Measurements from ENCODE around the gene UPP2. TPM values are rescaled to one million over a fixed set of nuclear protein-coding genes. Genes with fewer than 3 reads are reported as not detected.

UPP2 gene
- total RNA-seq, 1 experiment from 2014 or later = not detected

DNA sequence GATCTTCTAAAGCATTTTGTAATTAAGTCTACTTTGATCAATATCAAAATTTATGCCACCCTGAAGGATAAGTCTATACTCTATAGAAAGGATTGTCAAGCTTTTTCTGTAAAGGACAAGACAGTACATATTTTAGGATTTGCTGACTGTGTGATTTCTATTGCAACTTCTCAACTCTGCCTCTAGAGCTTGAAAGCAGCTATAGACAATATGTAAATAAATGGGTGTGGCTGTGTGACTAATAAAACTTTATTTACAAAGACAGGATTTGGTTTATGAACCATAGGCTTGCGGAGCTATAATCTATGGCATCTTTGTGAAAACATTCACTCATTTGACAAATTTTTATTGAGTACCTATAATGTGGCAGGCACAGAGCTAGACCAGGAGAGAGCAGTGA is 18.4 kb downstream of the UPP2 start:
- BruUV-seq (replicated peaks) = no TSS peak
- CTCF ChIA-PET = no interaction called here

DNA sequence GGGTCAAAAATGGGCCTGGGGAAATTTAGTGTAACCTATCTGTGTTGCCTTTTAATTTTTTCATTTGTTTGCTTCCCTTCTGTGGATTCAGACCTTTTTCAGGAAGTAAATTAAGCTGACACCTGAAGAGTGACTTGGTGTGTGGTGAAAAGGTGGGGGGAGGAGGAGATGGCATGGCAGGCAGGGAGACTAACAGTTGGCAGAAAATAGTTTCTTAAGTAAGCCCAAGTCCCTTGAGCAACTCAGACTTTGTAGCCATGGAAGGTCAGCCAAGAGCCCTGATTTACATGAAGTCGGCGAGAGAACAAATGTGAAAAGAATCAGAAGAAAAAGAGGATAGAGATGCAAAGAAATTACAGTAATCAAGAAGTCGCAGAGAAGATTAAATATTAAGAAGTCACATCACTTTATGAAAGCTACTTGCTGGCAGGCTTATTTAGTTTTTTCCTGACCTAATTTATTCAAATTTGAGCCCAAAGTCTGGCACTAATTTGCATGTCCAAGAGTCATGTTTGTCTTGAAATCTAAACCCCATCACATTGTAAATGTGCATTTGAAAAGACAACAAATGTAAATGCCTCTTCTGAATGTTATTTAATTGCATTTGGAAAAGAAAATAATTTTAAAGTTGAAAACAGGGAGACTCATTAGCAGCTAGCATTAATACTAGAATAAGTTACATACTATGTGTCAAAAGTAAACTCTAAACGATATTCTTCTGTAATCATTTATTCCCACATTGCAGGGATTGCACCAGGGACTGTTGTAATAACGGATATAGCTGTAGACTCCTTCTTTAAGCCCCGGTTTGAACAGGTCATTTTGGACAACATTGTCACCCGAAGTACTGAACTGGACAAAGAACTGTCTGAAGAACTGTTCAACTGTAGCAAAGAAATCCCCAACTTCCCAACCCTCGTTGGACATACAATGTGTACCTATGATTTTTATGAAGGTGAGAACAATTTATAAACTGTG is 19.3 kb downstream of the UPP2 start:
- ChIA-PET CTCF (no interaction called here), POLR2A (ENCODE audit: low non-redundant PET) (no interaction called here)
- Histone ChIP-seq H3K4me1 (ENCODE audit: insufficient read depth, low read length, poor library complexity, severe bottlenecking) (no peaks in the 10 kb centered on the region), H3K4me3 (ENCODE audit: low read depth, low read length, poor library complexity, severe bottlenecking) (no peak overlapping the region), H3K36me3 (ENCODE audit: insufficient read depth, low read length, poor library complexity, severe bottlenecking) (no peaks in the 10 kb centered on the region), H3K27ac (ENCODE audit: low read depth, low read length, poor library complexity, severe bottlenecking) (no peak overlapping the region), H3K27me3 (replicated peaks; ENCODE audit: insufficient read depth, low read depth, low read length, poor library complexity) (no peaks in the 10 kb centered on the region), H3K9me3 (ENCODE audit: low read depth, low read length, poor library complexity, severe bottlenecking) (no peaks in the 10 kb centered on the region)
- TF ChIP-seq, protein P1, sequence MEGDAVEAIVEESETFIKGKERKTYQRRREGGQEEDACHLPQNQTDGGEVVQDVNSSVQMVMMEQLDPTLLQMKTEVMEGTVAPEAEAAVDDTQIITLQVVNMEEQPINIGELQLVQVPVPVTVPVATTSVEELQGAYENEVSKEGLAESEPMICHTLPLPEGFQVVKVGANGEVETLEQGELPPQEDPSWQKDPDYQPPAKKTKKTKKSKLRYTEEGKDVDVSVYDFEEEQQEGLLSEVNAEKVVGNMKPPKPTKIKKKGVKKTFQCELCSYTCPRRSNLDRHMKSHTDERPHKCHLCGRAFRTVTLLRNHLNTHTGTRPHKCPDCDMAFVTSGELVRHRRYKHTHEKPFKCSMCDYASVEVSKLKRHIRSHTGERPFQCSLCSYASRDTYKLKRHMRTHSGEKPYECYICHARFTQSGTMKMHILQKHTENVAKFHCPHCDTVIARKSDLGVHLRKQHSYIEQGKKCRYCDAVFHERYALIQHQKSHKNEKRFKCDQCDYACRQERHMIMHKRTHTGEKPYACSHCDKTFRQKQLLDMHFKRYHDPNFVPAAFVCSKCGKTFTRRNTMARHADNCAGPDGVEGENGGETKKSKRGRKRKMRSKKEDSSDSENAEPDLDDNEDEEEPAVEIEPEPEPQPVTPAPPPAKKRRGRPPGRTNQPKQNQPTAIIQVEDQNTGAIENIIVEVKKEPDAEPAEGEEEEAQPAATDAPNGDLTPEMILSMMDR (conservative IDR thresholded peaks at IDR 0.05; ENCODE audit: low read depth, low read length) = no peak
- TF ChIP-seq EZH2 (IDR thresholded peaks at IDR 0.05; ENCODE audit: borderline replicate concordance, low read depth, low read length, poor library complexity, severe bottlenecking) = no peak
- BruUV-seq (replicated peaks) = no TSS peak
- no peak for DNase-seq (ENCODE audit: low spot score)
- intact Hi-C loops (cut with micrococcal nuclease; ENCODE audit: unreplicated experiment) = no loop called here

More for the DNA sequence above, 18.4 kb downstream of the UPP2 start:
- H3K4me1 ChIP-seq (ENCODE audit: insufficient read depth, low read length, poor library complexity, severe bottlenecking) = no peaks in the 10 kb centered on the region
- H3K9me3 ChIP-seq (ENCODE audit: low read depth, low read length, poor library complexity, severe bottlenecking) = no peaks in the 10 kb centered on the region
- no peak overlapping the region for H3K4me3 ChIP-seq (ENCODE audit: low read depth, low read length, poor library complexity, severe bottlenecking)
- POLR2A ChIA-PET (ENCODE audit: low non-redundant PET) = no interaction called here
- no peaks in the 10 kb centered on the region for H3K36me3 ChIP-seq (ENCODE audit: insufficient read depth, low read length, poor library complexity, severe bottlenecking)
- TF ChIP-seq, protein P1 (conservative IDR thresholded peaks at IDR 0.05; ENCODE audit: low read depth, low read length) = no peak
- TF ChIP-seq EZH2 (IDR thresholded peaks at IDR 0.05; ENCODE audit: borderline replicate concordance, low read depth, low read length, poor library complexity, severe bottlenecking) = no peak
- no peak overlapping the region for H3K27ac ChIP-seq (ENCODE audit: low read depth, low read length, poor library complexity, severe bottlenecking)
- intact Hi-C loops (cut with micrococcal nuclease; ENCODE audit: unreplicated experiment) = no loop called here
- H3K27me3 ChIP-seq (replicated peaks; ENCODE audit: insufficient read depth, low read depth, low read length, poor library complexity) = no peaks in the 10 kb centered on the region
- DNase-seq (ENCODE audit: low spot score) = peak; percentile 9

DNA sequence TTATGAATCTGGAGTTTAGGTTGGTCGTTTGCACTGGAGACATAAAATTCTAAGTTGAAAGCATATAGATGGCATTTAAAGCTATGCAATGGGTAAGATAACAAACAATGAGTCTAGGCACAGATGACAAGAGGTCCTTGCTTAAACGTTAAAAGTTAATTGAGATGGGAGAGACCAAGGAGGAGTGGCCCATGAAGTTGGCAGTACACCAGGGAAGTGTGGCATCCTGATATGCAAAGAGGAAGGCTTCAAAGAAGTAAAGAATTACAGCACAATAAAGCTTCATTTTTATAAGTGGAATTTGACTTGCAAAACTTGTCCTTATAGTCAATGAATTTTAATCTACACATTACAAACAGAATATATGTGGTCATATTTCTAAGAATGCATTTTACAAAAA is 23.2 kb downstream of the UPP2 start:
- no peaks in the 10 kb centered on the region for H3K36me3 ChIP-seq (ENCODE audit: insufficient read depth, low read length, poor library complexity, severe bottlenecking)
- DNase-seq (ENCODE audit: low spot score) = no peak
- no peaks in the 10 kb centered on the region for H3K9me3 ChIP-seq (ENCODE audit: low read depth, low read length, poor library complexity, severe bottlenecking)
- TF ChIP-seq, protein P1 (conservative IDR thresholded peaks at IDR 0.05; ENCODE audit: low read depth, low read length) = no peak
- no peak for TF ChIP-seq EZH2 (IDR thresholded peaks at IDR 0.05; ENCODE audit: borderline replicate concordance, low read depth, low read length, poor library complexity, severe bottlenecking)
- no peaks in the 10 kb centered on the region for H3K27me3 ChIP-seq (replicated peaks; ENCODE audit: insufficient read depth, low read depth, low read length, poor library complexity)
- no peaks in the 10 kb centered on the region for H3K4me1 ChIP-seq (ENCODE audit: insufficient read depth, low read length, poor library complexity, severe bottlenecking)
- POLR2A ChIA-PET (ENCODE audit: low non-redundant PET) = no interaction called here
- CTCF ChIA-PET = no interaction called here
- BruUV-seq (replicated peaks) = no TSS peak
- intact Hi-C loops (cut with micrococcal nuclease; ENCODE audit: unreplicated experiment) = no loop called here
- H3K4me3 ChIP-seq (ENCODE audit: low read depth, low read length, poor library complexity, severe bottlenecking) = no peak overlapping the region
- H3K27ac ChIP-seq (ENCODE audit: low read depth, low read length, poor library complexity, severe bottlenecking) = no peak overlapping the region

Data from A673 (cell line).